ENCODE data around the gene SOWAHA.
A peak's percentile ranks its signal among the peaks of the same experiment; 100 is the strongest.

The SOWAHA gene

GRCh38 chr5:132827943-132828673, 15.0 kb downstream of the SOWAHA start:
- DNase-seq (ENCODE audit: low spot score): no peak

GRCh38 chr5:132828846-132829494, 15.9 kb downstream of the SOWAHA start:
- no peak for DNase-seq (ENCODE audit: low spot score)

- DNase-seq (ENCODE audit: low spot score): peak; percentile 77
Measured at GRCh38 chr5:132829742-132830435, 16.8 kb downstream of the SOWAHA start.

DNA sequence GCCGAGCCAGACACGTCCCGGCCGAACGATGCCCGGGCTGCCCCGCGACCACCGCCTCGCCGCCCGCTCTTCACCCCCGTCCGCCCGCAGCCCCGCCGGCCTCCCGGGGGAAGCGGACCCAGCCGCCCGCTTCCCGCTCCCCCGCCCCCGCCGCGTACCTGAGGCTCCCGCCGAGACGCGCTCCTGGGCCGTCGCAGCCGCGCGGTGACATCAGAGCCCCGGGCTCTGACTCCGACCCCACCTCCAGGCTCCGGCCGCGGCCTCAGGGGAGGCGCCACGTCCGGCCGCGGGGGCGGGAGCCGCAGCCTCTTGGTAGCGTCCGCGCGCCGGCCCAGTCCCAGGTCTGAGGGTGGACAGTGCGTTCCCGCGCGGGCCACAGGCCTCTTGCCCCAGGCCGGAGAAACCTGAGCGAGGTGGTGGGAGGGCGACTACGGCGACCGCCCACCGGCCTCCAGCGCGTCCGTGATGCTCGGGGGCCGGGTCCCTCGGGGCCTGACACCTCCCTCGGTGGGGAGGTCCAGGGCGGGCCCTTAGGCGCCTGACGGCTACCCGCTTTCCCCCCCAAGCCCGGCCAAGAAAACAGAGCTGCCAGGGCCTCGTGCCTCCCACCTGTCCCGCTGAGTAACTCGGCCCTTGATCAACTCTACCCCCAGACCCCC, 17.5 kb downstream of the SOWAHA start, which contains the start of gene SHROOM1:
Gene SHROOM1, minus strand, starts transcription at position 212 of the 659 bp plus-strand sequence. CDS start 4,507 bp downstream, outside the sequence.
- no peak for DNase-seq (ENCODE audit: low spot score)

GRCh38 chr5:132831095-132831860, 18.2 kb downstream of the SOWAHA start:
- DNase-seq (ENCODE audit: low spot score): no peak

- DNase-seq (ENCODE audit: low spot score): no peak
Measured at GRCh38 chr5:132832612-132833011, 19.5 kb downstream of the SOWAHA start.

GRCh38 chr5:132834057-132834456, 21.0 kb downstream of the SOWAHA start:
- DNase-seq (ENCODE audit: low spot score): no peak

DNA sequence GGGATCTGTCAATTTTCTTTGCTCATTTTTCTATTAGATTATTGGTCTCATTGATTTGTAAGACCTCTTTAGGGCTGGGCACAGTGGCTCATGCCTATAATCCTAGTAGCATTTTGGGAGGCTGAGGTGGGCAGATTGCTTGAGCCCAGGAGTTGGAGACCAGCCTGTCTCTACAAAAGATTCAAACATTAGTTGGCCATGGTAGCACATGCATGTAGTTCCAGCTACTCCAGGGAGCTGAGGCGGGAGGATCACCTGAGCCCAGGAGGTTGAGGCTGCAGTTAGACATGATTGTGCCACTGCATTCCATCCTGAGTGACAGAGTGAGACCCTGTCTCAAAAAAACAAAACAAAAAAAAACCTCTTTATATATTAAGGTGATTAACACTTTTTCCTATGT, 23.8 kb downstream of the SOWAHA start:
- no peak for DNase-seq (ENCODE audit: low spot score)

DNA sequence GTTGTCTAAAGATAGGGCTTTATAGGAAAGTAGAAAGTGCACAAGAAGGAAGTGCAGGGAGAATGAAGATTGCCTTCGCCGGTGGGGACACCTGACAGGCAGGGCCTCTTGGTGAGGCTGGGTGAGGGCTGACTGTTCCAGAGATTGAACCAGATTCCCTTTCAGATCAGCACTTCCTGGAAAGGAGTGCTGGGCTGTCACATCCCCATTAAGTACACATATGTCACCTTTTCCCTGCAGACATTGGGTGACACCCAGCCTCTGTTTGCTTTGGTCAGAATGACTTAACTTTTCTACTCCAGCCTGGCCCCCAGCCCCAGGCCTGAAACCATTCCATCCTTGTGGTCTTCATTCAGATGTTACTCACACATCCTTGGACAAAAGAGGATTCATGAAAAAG, 24.8 kb downstream of the SOWAHA start:
- no peak for DNase-seq (ENCODE audit: low spot score)

DNA sequence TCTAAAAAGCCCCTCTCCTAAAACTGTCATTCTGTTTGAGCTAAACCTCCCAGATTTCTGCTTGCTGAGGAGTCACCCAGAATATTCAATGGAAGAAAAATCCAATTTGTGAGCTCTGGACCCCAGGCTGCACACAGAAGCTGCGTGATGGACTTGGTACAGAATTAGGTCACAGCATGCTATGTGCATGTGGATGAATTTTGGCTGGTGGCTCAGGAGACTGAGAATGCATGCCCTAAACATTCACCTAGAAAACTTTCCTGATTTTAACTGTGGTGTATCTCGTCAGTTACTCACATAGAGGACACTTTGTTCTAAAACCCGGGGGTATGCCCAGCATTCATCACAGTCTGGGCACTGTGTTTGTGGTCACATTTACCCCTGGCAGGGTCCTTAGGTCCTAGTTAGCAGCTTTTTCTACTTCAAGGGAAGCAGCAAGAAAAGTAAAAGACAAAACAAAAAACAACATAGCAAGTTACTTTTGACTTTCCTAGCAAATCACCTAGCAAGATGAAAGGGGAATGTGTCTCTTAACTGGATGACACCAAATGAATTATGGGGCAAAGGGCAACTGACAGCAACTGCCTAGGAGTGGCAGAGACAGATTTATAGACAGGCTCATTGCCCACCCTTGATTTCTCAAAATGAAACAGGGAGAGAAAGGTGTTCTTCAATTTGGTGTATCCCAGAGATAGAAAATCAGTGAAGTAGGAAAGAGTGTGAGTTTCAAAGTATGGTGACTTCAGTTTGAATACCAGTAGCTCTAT, 25.6 kb downstream of the SOWAHA start:
- DNase-seq (ENCODE audit: low spot score): no peak

GRCh38 chr5:132839426-132840301, 26.6 kb downstream of the SOWAHA start:
- no peak for DNase-seq (ENCODE audit: low spot score)

DNA sequence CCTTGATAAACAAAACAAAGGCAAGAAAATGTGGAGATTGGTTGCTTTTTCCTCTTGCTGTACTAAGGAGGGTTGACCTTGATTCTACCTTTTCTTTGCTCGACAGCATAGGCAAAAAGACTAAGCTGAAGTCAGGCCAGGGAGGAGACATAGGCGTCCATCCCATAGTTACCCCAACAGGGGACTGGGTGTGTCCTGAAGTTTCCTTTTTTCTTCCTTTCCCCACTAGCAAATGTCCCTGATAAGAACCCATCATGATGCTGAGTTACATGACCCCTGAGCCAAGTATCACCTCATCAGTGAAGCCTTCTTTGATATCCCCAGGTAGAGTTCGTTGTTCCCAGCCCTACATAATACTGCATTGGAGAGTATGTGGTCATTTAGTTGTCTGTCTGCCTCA, 27.2 kb downstream of the SOWAHA start:
- DNase-seq (ENCODE audit: low spot score): no peak

DNA sequence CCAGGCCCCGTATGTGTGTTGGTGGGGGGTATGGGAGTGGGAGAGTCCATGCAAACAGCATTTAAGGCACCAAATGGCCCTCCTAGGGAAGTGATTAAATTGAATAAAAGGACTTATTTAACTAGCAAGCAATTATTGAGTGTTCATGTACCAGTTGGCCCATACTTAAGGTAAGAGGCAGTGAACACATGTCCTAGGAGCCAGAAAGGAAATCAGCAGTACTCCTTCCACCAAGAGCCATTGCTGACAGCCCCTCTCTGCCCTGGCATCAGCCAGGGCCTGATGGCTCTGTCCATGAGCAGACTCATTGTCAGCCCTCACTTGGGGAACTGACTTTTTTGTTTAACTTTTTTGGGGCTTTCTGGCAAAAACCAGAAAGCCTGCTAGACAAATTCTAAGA, 27.8 kb downstream of the SOWAHA start:
- DNase-seq (ENCODE audit: low spot score): no peak

GRCh38 chr5:132841305-132841704, 28.2 kb downstream of the SOWAHA start:
- DNase-seq (ENCODE audit: low spot score): no peak

DNA sequence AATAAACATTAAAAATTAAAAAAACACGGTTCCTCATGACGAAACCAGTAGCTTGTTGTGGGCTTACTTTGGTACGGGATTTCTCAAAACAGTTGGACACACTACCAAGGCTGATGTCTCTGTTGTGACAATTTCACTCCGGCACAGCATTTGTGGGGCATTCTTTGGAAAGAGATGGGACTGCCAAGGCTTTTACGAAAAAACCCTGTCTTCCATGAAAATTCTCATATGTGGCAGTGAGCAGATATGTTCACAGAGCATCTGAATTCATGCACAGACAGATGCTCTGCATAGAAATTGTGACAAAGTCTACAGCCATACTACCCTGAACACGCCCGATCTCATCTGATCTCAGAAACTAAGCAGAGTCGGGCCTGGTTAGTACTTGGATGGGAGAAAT, 35.2 kb downstream of the SOWAHA start:
- no peak for DNase-seq (ENCODE audit: low spot score)

DNA sequence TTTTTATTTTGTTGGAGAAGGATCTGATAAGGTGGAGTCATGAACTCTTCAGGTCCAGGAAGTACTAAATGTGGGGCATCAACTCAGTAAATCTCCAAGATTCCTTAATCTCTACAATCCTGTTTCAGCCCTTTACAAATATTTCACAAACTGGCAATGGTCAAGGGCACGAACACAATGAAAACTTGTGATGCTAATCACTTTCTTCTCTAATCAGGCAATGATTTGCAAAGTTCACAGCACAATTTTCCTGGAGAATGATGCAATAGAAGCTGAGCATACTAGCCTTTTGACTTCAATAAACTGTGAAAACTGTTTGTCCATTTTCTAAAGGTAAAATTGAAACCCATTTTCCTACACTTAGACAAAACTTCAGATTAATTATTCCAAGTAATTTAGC, 36.2 kb downstream of the SOWAHA start:
- DNase-seq (ENCODE audit: low spot score): no peak

- DNase-seq (ENCODE audit: low spot score): no peak
Measured at GRCh38 chr5:132850066-132850465, 37.0 kb downstream of the SOWAHA start.

DNA sequence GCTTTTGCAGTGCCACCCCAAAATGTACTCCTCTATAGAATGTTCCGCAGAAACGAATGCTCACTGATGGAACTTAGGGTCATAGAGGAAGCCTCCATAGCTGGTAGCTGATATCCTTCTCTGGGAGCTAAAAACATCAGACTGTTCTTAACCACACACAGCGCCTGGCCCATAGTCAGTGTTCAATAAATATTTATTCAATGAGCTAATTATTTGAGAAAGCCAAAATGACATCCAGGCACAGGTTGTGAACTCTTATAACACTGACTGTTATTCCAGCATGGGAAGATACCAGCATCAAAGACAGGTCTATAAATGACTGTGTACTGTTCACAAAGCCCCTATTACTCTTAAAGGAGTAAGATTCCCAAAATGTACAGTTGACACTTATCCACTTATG, 40.2 kb downstream of the SOWAHA start:
- DNase-seq (ENCODE audit: low spot score): no peak

DNA sequence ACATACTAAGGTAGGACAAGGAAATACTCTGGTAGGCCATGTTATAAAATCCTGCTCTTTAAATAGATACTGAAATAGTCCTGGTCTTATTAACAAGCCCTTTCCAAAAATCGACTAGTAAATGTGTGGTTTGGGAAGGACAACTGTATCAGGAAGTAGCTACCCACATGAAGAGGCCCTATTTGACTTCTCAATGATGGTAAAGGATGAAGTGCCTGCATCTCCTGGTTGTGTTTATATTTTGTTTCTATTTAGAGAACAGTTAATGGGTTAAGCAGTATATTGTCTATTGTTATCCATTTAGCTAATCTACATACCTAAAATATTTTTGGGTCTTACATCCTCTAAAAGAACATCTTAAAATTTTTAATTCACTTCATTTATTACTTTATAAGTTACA, 40.7 kb downstream of the SOWAHA start:
- DNase-seq (ENCODE audit: low spot score): no peak

GRCh38 chr5:132854301-132854700, 41.2 kb downstream of the SOWAHA start:
- no peak for DNase-seq (ENCODE audit: low spot score)
